K562 (cell line): Measurements from ENCODE around the gene PPP4C. TPM values are rescaled to one million over a fixed set of nuclear protein-coding genes. Genes with fewer than 3 reads are reported as not detected.
A peak's percentile ranks its signal among the peaks of the same experiment; 100 is the strongest.

Experiments used
- BACH1 ChIP-seq: fragments of 200-800 bp; sonication (Bioruptor generic); IDR thresholded peaks from 2 replicates; pipeline ENCODE4 v1.6.1; 2016; ENCODE audit warnings: missing genetic modification characterization, missing compliant biosample characterization
- CEBPG ChIP-seq, 3 experiments: fragments of 200-800 bp in 1 of 3; sonication (Bioruptor generic) in 1 of 3; sonication (generic) in 1 of 3; formaldehyde crosslinking in 1 of 3; IDR thresholded peaks in 2 of 3; conservative IDR thresholded peaks in 1 of 3; 2 replicates each; pipeline versions ENCODE4 v1.6.1 to v1.8.0; 2016 to 2022; ENCODE audit warnings: missing compliant biosample characterization in 2 of 3, missing genetic modification characterization in 2 of 3, mild to moderate bottlenecking in 1 of 3, missing genetic modification reagents in 1 of 3
- CUX1 ChIP-seq: fragments of 200-800 bp; sonication (Bioruptor generic); IDR thresholded peaks from 2 replicates; pipeline ENCODE4 v1.6.1; 2016; ENCODE audit warnings: missing genetic modification characterization, missing compliant biosample characterization
- JUND ChIP-seq, 2 experiments: IDR thresholded peaks; 2 replicates in 1 of 2; 3 replicates in 1 of 2; pipeline ENCODE4 v1.6.1; 2011; ENCODE audit warnings: borderline replicate concordance in 2 of 2, low read depth in 2 of 2, low read length in 2 of 2, improper control_type of control experiment in 1 of 2, missing biosample characterization in 1 of 2, missing genetic modification characterization in 1 of 2, missing genetic modification reagents in 1 of 2
- MITF ChIP-seq: IDR thresholded peaks from 2 replicates; pipeline ENCODE4 v1.6.1; 2014; ENCODE audit warnings: antibody characterized with exemption
- ZBTB40 ChIP-seq, 2 experiments: fragments of 450-650 bp in 1 of 2; sonication (generic) in 1 of 2; formaldehyde crosslinking in 1 of 2; IDR thresholded peaks; 2 replicates each; pipeline versions ENCODE4 v1.7.1 to v1.9.0; 2016 to 2022; ENCODE audit warnings: inconsistent platforms in 1 of 2, mild to moderate bottlenecking in 1 of 2, missing genetic modification reagents in 1 of 2
- ZNF512 ChIP-seq: IDR thresholded peaks from 2 replicates; pipeline ENCODE4 v1.6.1; 2016; ENCODE audit warnings: missing genetic modification characterization, missing compliant biosample characterization
- polyA plus RNA-seq, 8 experiments: library from polyadenylated mRNA; depleted of rRNA in 4 of 8; stranded (reverse) in 5 of 8; unstranded in 3 of 8; fragments of >200 nt; fragmentation: Nextera tagmentation in 2 of 8; fragmentation: Illumina TruSeq in 1 of 8; extraction: Ambion mirVana in 2 of 8; extraction: Trizol in 1 of 8; gene quantifications; 2 replicates each; pipeline versions ENCODE4 v1.2.1 to v1.2.3, GENCODE V29; 2011 to 2014; ENCODE audit warnings: inconsistent platforms in 1 of 8, missing spikeins in 1 of 8
- total RNA-seq, 7 experiments: library from RNA; depleted of rRNA in 6 of 7; stranded (reverse); fragments of >200 nt in 6 of 7; fragmentation: Illumina TruSeq in 2 of 7; extraction: Trizol in 2 of 7; gene quantifications; 2 replicates each; pipeline versions ENCODE4 v1.2.1 to v1.2.3, GENCODE V29; 2011 to 2021; ENCODE audit warnings: low replicate concordance in 1 of 7

PPP4C gene
- total and polyA plus RNA-seq, 9 of the 15 experiments (the other 6 are each of a cell fraction or from before 2014, with no cell fraction given) = 3.5 to 183 (median 131) TPM

- TF ChIP-seq BACH1 (tag) (no peak), ZBTB40 (IDR thresholded peaks at IDR 0.05) (no peak), ZBTB40 (CRISPR knock-in tag; IDR thresholded peaks at IDR 0.05) (no peak), ZNF512 (tag) (no peak), MITF (peak; percentile 32; the same call in 1 of the 2 replicates), JUND (IDR thresholded peaks at IDR 0.05; ENCODE audit: borderline replicate concordance, low read depth, low read length) (no peak), JUND (tag; IDR thresholded peaks at IDR 0.05; ENCODE audit: borderline replicate concordance, low read depth, low read length) (no peak), CUX1 (CRISPR knock-in tag) (peak; percentile 77), CEBPG (CRISPR knock-in tag; IDR thresholded peaks at IDR 0.05) (no peak), CEBPG (tag; conservative IDR thresholded peaks at IDR 0.05 in 1 of 2, IDR thresholded peaks at IDR 0.05 in 1 of 2) (no peak)
Measured at GRCh38 chr16:30064729-30065101, 11.1 kb upstream of the PPP4C start (continued).
